GM19467 (cell line): ENCODE results near the gene SAAL1.
"Not testable (repeated sequence)": the region's sequence is repeated elsewhere in the genome, so short reads cannot be mapped to it uniquely, and the experiment has no call there.

Experiments used
- ATAC-seq: cut with Tn5 transposase; IDR thresholded peaks from one replicate; pipeline ENCODE4 v1.9.1; 2021; ENCODE audit warnings: mild to moderate bottlenecking, moderate library complexity; ENCODE audit not compliant: unreplicated experiment

SAAL1 gene

DNA sequence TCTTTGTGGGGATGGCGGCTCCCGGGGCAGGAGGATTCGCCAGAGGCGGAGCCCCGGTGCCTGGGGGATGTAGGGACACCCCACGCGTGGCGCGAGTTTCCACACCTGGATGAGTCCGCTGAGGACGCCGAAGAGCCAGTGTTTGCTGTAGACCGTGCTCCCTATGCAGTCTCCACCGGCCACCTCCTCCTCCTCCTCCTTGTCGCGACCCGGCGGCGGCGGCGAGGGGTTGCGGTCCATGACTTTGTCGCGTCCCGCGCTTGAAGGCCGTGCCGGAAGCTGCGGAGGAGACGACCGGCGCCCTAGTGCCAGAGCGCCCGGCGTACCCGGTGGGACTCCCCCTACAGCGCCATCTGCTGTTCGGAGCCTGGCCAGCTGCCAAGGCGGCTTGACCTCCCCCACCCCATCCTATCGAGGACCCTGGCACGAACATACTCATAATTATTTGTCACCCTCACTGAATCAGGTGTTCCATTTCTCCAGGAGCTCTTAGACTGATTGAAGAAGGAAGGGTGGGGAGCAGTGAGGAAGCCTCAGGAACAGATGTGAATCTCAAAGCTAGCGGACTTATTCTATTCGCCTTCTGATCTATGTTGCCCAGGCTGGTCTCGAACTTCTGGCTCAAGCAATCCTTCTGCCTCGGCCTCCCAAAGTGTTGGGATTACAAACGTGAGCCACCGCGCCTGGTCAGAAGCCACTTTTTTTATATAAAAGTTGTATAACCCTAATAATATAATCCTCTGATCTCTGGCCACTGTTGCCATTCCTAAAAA lies at the start of gene SAAL1:
Gene SAAL1, minus strand, starts transcription at position 281 of the 773 bp plus-strand sequence. Its CDS starts 41 bp downstream, at position 240.
- peak; percentile 93 for ATAC-seq

- no peak for ATAC-seq
These were observed 45.7 kb upstream of the SAAL1 start for GRCh38 chr11:18151581-18151980.

GRCh38 chr11:18145837-18146236 lies 40.0 kb upstream of the SAAL1 start:
- ATAC-seq, result no peak

DNA sequence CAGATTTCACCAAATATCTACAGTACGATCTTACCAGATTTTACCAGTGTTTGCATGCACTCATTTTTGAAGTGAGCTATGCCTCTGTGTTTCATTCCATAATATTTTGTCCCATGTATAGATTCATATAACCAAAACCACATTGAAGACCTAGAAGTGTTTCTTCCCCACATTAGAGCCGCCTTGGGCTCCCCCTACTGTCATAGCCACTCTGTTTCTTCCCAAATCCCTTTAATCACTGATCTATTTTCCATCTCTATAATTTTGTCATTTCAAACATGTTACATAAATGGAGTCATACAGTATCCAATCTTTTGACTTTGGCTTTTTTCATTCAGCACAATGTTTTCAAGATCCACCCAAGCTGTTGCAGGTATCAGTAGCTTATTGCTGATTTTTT lies 39.1 kb upstream of the SAAL1 start:
- no peak for ATAC-seq

DNA sequence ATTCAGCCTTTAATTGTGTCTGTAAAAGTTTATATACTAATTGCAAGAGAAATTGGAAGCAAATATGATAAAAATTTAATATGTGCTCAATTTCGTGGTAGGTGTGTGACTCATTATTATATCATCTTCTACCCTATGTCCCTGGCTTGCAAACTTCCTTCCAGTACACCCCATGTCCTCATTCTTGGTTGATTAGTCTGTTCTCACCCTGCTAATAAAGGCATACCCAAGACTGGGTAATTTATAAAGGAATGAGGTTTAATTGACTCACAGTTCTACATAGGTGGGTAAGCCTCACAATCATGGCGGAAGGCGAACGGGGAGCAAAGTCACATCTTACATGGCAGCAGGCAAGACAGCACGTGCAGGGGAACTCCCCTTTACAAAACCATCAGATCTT lies 38.4 kb upstream of the SAAL1 start:
- no peak for ATAC-seq

DNA sequence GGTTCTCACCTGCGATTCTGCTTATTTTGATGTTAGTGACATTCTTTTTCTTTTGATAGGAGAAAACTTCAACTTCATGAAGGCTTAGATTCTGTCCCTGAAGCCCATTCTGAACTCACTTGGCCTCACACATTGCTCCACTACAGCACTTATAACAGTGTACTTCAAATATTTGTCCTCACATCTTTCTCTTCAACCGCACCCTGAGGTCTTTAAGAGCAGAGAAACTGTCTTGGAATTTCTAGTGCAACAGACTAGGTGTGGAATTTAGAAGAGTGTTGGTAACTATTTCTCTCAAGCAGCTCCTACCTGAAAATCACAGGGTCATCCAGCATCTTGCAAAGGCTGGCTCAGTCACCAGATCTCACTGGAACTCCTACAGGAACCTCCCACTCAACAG lies 34.3 kb upstream of the SAAL1 start:
- ATAC-seq, result no peak

DNA sequence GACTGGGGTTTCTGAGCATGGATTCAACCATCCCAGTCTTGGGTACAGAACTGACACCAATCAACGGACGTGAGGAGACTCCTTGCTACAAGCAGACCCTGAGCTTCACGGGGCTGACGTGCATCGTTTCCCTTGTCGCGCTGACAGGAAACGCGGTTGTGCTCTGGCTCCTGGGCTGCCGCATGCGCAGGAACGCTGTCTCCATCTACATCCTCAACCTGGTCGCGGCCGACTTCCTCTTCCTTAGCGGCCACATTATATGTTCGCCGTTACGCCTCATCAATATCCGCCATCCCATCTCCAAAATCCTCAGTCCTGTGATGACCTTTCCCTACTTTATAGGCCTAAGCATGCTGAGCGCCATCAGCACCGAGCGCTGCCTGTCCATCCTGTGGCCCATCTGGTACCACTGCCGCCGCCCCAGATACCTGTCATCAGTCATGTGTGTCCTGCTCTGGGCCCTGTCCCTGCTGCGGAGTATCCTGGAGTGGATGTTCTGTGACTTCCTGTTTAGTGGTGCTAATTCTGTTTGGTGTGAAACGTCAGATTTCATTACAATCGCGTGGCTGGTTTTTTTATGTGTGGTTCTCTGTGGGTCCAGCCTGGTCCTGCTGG lies 31.4 kb upstream of the SAAL1 start:
- ATAC-seq, result no peak

DNA sequence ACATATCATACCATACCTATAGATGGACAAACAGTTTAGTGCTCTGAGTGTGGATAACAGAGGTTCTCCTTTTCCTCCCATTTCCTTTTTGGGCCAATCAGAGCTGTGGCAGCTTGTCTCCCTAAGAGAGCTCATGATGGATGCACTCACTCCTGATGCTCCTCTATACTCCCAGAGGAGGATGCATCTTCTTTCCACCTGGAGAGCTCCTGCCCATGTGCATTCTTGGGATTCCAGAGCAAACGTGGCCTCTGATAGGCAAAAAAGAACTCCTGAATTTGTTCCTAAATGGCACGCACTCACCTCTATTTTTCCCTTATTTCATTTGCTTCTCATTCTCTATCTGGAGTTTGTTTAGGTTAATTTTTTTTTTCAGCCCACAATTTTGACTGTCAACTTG lies 29.4 kb upstream of the SAAL1 start:
- no peak for ATAC-seq

DNA sequence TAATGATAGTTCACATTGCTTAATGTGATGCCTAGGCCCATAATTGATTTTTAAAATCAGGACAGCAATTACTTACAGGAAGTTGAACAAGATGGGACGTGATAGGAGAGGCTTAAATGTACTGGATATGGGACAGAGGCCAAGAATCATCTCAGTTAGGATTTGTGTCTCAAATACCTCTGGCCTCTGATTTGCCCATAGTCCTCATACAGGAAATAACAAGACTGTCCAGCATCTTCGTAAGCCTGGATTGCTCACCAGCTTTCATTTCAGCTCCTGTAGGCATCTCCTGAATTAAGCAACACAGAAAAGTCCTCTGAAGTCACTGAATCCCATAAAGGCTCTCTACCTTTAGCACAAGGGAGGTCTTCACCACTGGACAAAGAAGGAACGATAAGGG lies 26.5 kb upstream of the SAAL1 start, which contains the start of gene MRGPRX3:
Gene MRGPRX3, plus strand, starts transcription at position 231 of the 400 bp plus-strand sequence. CDS start 4,632 bp downstream, outside the sequence.
- ATAC-seq, result no peak

DNA sequence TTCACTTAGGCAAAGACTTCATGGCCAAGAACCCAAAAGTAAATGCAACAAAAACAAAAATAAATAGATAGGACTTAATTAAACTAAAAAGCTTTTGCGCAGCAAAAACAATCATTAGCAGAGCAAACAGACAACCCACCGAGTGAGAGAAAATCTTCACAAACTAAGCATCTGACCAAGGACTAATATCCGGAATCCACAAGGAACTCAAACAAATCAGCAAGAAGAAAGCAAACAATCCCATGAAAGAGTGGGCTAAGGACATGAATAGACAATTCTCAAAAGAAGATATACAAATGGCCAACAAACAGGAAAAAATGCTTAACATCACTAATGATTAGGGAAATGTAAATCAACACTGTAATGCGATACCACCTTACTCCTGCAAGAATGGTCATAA lies 25.2 kb upstream of the SAAL1 start:
- ATAC-seq, result not testable (repeated sequence)

DNA sequence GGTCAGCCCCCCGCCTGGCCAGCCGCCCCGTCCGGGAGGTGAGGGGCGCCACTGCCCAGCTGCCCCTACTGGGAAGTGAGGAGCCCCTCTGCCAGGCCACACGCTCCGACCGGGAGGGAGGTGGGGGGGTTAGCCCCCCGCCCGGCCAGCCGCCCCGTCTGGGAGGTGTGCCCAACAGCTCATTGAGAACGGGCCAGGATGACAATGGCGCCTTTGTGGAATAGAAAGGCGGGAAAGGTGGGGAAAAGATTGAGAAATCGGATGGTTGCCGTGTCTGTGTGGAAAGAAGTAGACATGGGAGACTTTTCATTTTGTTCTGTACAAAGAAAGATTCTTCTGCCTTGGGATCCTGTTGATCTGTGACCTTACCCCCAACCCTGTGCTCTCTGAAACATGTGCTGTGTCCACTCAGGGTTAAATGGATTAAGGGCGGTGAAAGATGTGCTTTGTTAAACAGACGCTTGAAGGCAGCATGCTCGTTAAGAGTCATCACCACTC lies 15.5 kb upstream of the SAAL1 start:
- ATAC-seq, result not testable (repeated sequence)

GRCh38 chr11:18115360-18116127 lies 9.7 kb upstream of the SAAL1 start:
- ATAC-seq, result peak; percentile 86

DNA sequence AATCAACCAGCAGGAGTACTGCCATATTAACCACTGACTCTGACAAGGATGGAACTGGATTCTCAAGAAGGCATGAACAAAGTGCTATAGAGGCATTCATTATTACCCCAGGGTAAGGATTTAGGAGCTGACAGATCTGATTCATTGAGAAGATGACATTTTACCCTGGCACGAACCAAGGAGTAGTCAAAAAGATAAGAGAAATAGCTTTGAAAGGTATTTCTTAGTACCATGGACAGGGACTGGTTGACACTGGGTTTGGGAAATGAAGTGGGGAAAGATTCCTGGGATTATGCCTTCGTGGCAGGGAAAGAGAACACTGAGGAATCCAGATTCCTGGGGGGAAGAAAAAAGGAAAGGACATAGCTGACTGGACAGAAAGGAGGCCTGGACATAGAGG lies 5.1 kb upstream of the SAAL1 start:
- no peak for ATAC-seq

DNA sequence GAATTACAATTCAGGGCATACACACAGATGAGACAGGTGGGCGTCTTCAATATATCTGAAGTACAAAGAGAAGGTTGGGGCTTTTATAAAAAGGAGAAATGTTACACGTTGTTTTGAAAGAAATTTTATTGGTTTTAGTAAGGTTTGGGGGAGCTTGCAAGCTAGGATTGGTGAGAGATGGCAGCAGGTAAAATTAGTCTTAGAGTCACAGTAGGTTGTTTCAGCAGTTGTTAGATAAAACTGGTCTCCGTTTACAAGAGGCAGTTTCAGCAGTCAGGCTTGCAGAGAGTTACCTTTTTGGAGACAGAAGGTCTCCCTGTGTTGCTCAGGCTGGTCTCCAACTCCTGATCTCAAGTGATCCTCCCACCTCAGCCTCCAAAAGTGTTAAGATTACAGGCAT lies 2.4 kb upstream of the SAAL1 start:
- ATAC-seq, result no peak

- no peak for ATAC-seq
These were observed 806 bp upstream of the SAAL1 start for GRCh38 chr11:18106688-18107087.

DNA sequence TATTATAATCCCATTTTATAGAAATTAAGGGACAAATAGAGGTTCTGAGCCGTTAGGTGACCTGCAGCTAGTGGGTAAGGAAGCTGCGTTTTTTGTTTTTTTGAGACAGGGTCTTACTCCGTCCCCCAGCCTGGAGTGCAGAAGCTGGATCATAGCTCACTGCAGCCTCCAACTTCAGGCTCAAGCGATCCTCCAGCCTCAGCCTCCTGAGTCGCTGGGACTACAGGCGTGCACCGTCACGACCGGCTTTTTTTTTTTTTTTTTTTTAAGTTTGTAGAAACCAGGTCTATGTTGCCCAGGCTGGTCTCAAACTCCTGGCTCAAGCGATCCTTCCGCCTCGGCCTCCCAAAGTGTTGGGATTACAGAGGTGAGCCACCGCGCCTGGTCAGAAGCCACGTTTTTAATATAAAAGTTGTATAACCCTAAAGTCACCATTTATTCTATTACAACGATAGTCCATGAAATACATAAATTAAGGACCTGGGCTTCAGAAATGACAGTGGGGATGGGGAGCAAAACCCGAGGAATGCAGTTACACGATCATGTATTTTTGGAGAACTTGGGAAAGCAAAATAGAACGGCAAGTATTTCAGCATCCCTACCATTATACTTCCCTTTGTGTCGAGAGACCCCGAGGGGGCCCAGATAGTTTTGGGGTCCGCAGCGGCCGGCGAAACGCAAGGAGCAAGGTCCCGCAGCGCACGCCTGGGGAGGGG lies 638 bp downstream of the SAAL1 start:
- ATAC-seq, result peak; percentile 17

- ATAC-seq, result no peak
These were observed 4.8 kb downstream of the SAAL1 start for GRCh38 chr11:18100926-18101656.

- no peak for ATAC-seq
These were observed 11.9 kb downstream of the SAAL1 start for GRCh38 chr11:18093959-18094358.

DNA sequence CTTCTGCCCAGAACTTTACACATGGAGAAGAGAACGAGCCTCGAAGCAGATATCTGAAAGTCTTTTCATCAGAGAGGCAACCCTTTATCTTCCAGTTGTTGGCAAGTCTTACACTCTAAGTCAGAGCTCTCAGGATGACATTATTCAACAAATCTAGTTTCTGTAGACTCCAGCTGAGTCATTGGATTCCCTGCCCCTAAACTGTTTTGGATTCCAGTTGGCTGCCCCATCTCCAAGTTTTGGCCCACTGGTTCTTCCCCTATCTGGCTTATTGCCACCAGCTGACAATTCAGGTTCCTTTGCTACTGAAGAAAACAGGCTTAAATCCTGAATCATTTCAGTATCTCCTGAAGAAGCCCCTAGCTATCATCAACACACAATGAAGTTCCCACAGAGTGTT lies 14.2 kb downstream of the SAAL1 start:
- ATAC-seq, result no peak

DNA sequence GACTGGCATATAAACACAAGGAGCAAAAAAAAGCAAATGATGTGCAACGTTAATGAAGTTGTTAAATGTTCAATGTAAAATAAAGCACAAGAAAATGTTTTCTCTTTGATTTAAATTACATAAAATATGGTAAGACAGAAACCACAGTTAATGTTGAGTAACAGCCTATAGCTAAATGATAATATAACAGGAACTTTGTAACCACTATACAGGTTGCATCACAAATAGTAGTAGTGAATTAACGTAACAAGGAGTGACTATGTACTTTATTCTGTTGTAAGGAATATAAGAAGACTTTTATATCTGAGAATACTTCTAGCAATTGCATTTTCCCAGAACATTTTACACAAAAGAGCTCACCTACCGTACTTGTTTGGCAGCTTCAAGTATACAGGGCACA lies 16.9 kb downstream of the SAAL1 start:
- ATAC-seq, result no peak
